Dermis blood vessel endothelial cell (primary cell): ENCODE data around the gene SLC12A8. TPM values are rescaled to one million over a fixed set of nuclear protein-coding genes. Genes with fewer than 3 reads are reported as not detected.

Experiments used
- DNase-seq: peaks from one replicate; pipeline ENCODE4 v3.0.0; 2010
- total RNA-seq: library from RNA; depleted of rRNA; stranded (reverse); fragments of >200 nt; gene quantifications from 2 replicates; pipeline ENCODE4 v1.2.3, GENCODE V29; 2014

SLC12A8 gene
- 0.34 and 0.70 TPM in 2 replicates for total RNA-seq

GRCh38 chr3:125212509-125213363 lies at the start of gene SLC12A8:
SLC12A8 (minus strand) TSS chr3:125212748; CDS start chr3:125211349, 1,399 bp downstream.
- no peak for DNase-seq

GRCh38 chr3:125262161-125262560 lies 49.6 kb upstream of the SLC12A8 start:
- no peak for DNase-seq

- DNase-seq = no peak
Observed at GRCh38 chr3:125261031-125261430, 48.5 kb upstream of the SLC12A8 start.

GRCh38 chr3:125260158-125260557 lies 47.6 kb upstream of the SLC12A8 start:
- no peak for DNase-seq

- DNase-seq = peak; percentile 54
Observed at GRCh38 chr3:125257536-125257935, 45.0 kb upstream of the SLC12A8 start.

- no peak for DNase-seq
Observed at GRCh38 chr3:125256675-125257074, 44.1 kb upstream of the SLC12A8 start.

GRCh38 chr3:125250973-125251372 lies 38.4 kb upstream of the SLC12A8 start:
- DNase-seq = no peak

GRCh38 chr3:125246237-125246636 lies 33.7 kb upstream of the SLC12A8 start:
- no peak for DNase-seq

- DNase-seq = no peak
Observed at GRCh38 chr3:125245521-125245920, 33.0 kb upstream of the SLC12A8 start.

- no peak for DNase-seq
Observed at GRCh38 chr3:125240496-125240895, 27.9 kb upstream of the SLC12A8 start.

- DNase-seq = no peak
Observed at GRCh38 chr3:125239266-125239665, 26.7 kb upstream of the SLC12A8 start.

- no peak for DNase-seq
Observed at GRCh38 chr3:125238759-125239158, 26.2 kb upstream of the SLC12A8 start.

- no peak for DNase-seq
Observed at GRCh38 chr3:125236331-125236903, 23.9 kb upstream of the SLC12A8 start.

GRCh38 chr3:125234831-125235230 lies 22.3 kb upstream of the SLC12A8 start:
- DNase-seq = no peak

GRCh38 chr3:125232401-125232800 lies 19.9 kb upstream of the SLC12A8 start:
- no peak for DNase-seq

- DNase-seq = peak; percentile 66
Observed at GRCh38 chr3:125231895-125232294, 19.3 kb upstream of the SLC12A8 start.

GRCh38 chr3:125229707-125230106 lies 17.2 kb upstream of the SLC12A8 start:
- no peak for DNase-seq

GRCh38 chr3:125229168-125229567 lies 16.6 kb upstream of the SLC12A8 start:
- DNase-seq = no peak

GRCh38 chr3:125221831-125222230 lies 9.3 kb upstream of the SLC12A8 start:
- DNase-seq = no peak

GRCh38 chr3:125220727-125221429 lies 8.3 kb upstream of the SLC12A8 start:
- no peak for DNase-seq

- DNase-seq = no peak
Observed at GRCh38 chr3:125220183-125220582, 7.6 kb upstream of the SLC12A8 start.

GRCh38 chr3:125219261-125219701 lies 6.7 kb upstream of the SLC12A8 start:
- DNase-seq = no peak

- no peak for DNase-seq
Observed at GRCh38 chr3:125214738-125215137, 2.2 kb upstream of the SLC12A8 start.
